AG10803 (cell line): ENCODE results near the gene NINJ2.

Experiments used
- DNase-seq: peaks from one replicate; pipeline ENCODE4 v3.0.0; 2010; ENCODE audit warnings: low read depth
- H3K4me3 ChIP-seq: 2 replicates; pipeline ENCODE4 v1.5.1; 2011; ENCODE audit warnings: mild to moderate bottlenecking, low read length, control low read depth
- TF ChIP-seq, protein P1 (sequence below): conservative IDR thresholded peaks from 2 replicates; pipeline ENCODE4 v1.5.1; 2011; ENCODE audit warnings: mild to moderate bottlenecking, low read length, control low read depth, inconsistent platforms

Gene NINJ2

DNA sequence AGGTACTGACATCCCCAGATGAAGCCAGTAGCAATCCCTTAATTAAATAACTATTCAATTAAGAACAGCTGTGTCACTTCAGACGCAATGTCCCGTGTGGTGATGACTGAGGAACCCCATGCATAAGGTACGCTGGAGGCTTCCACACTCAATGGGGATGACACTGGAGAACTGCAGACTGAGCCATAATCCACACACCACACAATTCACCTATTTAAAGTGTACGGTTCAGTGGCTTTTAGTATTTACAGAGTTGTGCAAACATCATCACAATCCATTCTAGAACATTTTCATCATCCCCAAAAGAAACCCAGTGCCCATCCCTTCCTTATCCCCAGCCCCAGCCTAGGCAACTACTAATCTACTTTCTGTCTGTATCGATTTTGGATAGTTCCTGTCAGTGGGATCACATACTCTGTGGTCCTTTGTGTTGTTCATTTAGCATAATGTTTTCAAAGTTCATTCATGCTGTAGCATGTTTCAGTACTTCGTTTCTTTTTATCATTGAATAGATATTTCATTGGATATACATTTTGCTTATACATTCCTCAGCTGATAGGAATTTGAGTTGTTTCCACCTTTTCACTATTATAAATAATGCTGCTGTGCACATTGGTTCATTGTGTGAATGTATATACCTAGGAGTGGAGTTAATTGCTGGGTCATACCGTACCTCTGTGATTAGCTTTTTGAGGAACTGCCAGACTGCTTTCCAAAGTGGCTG, 61.1 kb downstream of the NINJ2 start:
- H3K4me3 ChIP-seq: no peak overlapping the region
- TF ChIP-seq, protein P1, sequence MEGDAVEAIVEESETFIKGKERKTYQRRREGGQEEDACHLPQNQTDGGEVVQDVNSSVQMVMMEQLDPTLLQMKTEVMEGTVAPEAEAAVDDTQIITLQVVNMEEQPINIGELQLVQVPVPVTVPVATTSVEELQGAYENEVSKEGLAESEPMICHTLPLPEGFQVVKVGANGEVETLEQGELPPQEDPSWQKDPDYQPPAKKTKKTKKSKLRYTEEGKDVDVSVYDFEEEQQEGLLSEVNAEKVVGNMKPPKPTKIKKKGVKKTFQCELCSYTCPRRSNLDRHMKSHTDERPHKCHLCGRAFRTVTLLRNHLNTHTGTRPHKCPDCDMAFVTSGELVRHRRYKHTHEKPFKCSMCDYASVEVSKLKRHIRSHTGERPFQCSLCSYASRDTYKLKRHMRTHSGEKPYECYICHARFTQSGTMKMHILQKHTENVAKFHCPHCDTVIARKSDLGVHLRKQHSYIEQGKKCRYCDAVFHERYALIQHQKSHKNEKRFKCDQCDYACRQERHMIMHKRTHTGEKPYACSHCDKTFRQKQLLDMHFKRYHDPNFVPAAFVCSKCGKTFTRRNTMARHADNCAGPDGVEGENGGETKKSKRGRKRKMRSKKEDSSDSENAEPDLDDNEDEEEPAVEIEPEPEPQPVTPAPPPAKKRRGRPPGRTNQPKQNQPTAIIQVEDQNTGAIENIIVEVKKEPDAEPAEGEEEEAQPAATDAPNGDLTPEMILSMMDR: no peak
- no peak for DNase-seq

DNA sequence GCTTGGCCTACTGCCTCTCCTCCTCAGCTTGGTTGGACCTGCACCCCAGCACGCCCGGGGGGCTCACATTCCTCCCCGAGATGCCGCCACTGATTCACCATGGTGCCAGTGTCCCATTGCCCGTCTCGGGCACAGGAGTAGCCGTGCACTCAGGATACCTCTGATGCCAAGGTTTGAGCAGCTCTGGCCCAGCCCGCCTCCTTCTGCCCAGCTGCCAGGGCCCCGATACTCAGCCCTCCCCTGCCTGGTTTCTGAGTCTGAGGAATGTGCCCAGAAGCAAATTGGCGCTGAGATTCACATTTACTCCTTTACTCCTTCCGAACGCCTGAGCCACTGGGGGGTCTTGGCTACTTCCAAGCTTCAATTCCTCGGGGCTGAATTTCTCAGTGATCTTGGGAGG, 63.5 kb downstream of the NINJ2 start:
- H3K4me3 ChIP-seq: no peak overlapping the region
- TF ChIP-seq, protein P1: no peak
- DNase-seq: no peak

DNA sequence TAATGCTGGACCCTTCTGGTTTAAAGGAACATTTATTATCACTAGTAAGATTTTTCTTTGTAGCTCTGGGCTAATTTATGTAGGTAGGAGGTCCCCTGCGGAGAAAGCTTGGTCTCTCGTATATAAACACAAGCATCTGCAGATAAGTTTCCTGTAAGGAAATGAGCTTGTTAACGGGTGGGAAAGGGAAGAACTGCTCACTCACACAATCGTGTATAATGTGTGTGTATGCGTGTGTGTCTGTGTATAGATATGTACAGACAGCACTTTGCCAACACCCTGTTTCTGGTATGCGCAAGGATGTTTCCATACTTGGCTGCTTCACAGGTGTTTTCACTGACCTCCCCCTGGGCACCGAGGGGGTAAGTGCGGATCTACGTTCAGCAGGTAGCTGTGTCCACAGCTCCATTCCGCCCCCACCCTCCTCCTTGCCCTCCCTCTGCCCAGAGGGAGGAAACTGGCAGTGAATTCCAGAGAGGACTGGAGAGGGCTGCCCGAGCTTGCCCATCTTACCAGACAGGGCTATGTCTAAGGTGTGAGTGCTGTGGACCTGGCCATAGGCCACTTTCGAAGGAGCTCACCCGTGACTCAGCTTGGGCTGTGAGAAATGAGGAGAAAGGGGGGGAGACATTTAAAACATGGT, 65.2 kb downstream of the NINJ2 start:
- TF ChIP-seq, protein P1: no peak
- no peak for DNase-seq
- H3K4me3 ChIP-seq: no peak overlapping the region

DNA sequence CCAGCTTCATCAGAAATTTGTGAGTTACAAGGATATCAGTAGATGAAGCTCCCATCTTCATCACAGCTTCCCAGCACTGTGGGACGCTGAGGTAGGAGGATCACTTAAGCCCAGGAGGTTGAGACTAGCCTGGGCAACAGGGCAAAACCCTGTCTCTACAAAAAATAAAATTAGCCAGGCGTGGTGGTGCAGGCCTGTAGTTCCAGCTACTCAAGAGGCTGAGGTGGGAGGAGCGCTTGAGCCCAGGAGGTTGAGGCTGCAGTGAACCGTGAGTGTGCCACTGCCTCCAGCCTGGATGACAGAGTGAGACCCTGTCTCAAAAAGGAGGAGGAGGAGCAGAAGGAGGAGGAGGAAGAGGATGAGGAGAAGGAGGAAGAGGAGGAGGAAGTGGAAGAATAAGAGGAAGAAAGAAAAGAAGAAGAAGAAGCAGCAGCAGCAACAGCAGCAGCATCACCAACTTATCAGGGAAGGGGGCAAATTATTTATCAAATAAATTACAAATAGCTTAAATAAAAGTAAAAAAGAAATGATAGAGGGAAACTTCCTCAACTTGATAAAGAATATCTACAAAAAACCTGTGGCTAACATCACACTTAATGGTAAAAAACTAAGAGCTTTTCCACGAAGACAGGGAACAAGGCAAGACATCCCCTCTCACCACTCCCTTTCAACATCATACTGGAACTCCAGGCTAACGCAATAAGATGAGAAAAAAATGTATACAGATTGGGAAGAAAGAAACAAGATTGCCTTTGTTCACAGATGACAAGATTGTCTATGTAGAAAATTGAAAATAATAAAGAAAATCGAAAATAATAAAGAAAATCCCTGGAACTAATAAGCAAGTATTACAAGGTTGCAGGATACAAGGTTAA, 69.6 kb downstream of the NINJ2 start:
- TF ChIP-seq, protein P1: no peak
- no peak overlapping the region for H3K4me3 ChIP-seq
- no peak for DNase-seq

DNA sequence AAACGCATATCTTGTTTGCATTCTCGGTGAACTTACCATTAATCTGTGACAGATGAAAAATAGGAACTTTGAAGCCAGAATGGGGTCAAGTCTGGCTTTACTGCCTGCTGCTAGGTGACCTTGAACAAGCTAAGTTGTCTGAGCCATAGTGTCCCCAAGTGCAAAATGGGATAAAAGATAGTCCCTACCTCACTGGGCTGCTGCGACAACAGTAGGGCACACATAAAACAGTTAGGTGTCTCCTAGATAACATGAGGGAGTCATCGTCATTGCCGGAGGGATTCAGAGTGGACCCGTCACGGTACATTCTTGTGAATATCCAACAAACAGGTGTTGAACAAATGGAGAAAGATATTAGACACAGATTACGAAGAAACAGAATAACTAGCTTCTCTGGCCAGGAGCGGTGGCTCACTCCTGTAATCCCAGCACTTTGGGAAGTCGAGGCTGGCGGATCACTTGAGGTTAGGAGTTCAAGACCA, 71.2 kb downstream of the NINJ2 start:
- H3K4me3 ChIP-seq: no peak overlapping the region
- no peak for DNase-seq
- TF ChIP-seq, protein P1: no peak

DNA sequence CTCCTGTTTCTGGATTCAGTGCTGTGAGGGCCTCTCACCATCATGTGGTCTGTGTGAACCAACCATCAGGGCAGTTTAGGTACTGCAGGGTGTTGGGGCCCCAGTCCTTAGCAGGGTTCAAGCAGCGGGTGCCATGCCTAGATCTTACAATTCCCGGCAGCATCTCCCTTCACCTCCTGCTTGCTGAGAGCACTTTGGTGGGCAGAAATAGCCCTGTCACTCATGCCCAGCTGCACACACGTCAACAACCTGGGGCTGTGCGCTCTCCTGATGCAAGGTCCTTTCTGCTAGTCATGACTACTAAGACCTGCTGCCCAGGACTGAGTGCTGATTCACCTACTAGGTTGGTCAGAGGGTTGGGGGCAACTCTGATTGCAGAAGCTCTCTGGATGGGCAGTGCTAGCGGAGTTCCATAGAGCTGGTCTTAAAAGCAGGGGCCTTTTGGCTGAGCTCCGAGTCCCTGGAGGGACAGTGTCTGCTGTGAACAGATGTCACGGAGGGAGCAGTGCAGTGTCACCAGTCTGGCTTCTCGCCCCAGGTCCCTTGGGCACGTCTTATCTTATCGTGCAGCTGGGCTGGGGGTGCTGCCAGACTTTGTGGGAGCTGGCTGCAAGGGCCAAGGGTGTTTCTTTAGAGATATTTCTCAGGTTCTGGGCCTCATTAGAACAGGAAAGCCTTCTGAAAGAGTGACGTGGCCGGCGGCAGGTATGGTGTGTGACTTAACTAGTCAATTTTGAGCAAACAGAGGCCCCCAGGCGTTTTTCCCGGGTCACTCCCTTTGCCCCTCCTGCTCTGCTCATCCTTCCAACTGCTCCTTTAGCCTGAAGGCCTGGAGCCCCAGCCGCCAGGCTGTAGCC, 71.8 kb downstream of the NINJ2 start:
- no peak for DNase-seq
- no peak overlapping the region for H3K4me3 ChIP-seq
- TF ChIP-seq, protein P1: no peak
